MM.1S (cell line): ENCODE results near the gene BRF1.

Source experiments
- DNase-seq: peaks from one replicate; pipeline ENCODE4 v3.0.0-alpha.2; 2015
- H2AFZ ChIP-seq: fragments of 300-600 bp; sonication (generic); 2 replicates; pipeline ENCODE4 v1.6.0; 2016; ENCODE audit warnings: antibody characterized with exemption, low read length
- H3F3A ChIP-seq: fragments of 300-600 bp; sonication (generic); 2 replicates; pipeline ENCODE4 v1.6.1; 2016; ENCODE audit warnings: mild to moderate bottlenecking, antibody characterized with exemption, low read length, moderate library complexity, mixed read lengths; ENCODE audit not compliant: insufficient read depth
- H3K27ac ChIP-seq: fragments of 300-600 bp; sonication (generic); 2 replicates; pipeline ENCODE4 v1.5.1; 2016; ENCODE audit warnings: mild to moderate bottlenecking, low read length
- H3K27me3 ChIP-seq: fragments of 300-600 bp; sonication (generic); replicated peaks from 2 replicates; pipeline ENCODE4 v1.6.0; 2016; ENCODE audit warnings: low read length; ENCODE audit not compliant: insufficient read depth
- H3K36me3 ChIP-seq: fragments of 300-600 bp; sonication (generic); replicated peaks from 2 replicates; pipeline ENCODE4 v1.6.1; 2016; ENCODE audit warnings: mild to moderate bottlenecking, low read length, mixed read lengths; ENCODE audit not compliant: insufficient read depth
- H3K4me1 ChIP-seq: fragments of 300-600 bp; sonication (generic); 2 replicates; pipeline ENCODE4 v1.6.1; 2016; ENCODE audit warnings: low read length, mixed read lengths
- H3K4me2 ChIP-seq: fragments of 300-600 bp; sonication (generic); 2 replicates; pipeline ENCODE4 v1.6.0; 2016; ENCODE audit warnings: low read depth, low read length
- H3K4me3 ChIP-seq: fragments of 300-600 bp; sonication (generic); 2 replicates; pipeline ENCODE4 v1.5.1; 2016; ENCODE audit warnings: low read length, mixed read lengths
- H3K79me2 ChIP-seq: fragments of 300-600 bp; sonication (generic); 2 replicates; pipeline ENCODE4 v1.6.1; 2016; ENCODE audit warnings: mixed run types, low read length, mixed read lengths
- H3K9ac ChIP-seq: fragments of 300-600 bp; sonication (generic); 2 replicates; pipeline ENCODE4 v1.6.1; 2016; ENCODE audit warnings: low read length, mixed read lengths
- H3K9me2 ChIP-seq: fragments of 300-600 bp; sonication (generic); replicated peaks from 2 replicates; pipeline ENCODE4 v1.6.1; 2016; ENCODE audit warnings: mild to moderate bottlenecking, low read length, mixed read lengths; ENCODE audit not compliant: insufficient read depth
- H3K9me3 ChIP-seq: fragments of 300-600 bp; sonication (generic); replicated peaks from 2 replicates; pipeline ENCODE4 v1.6.1; 2016; ENCODE audit warnings: mild to moderate bottlenecking, low read length, mixed read lengths; ENCODE audit not compliant: insufficient read depth
- H4K20me1 ChIP-seq: fragments of 300-600 bp; sonication (generic); 2 replicates; pipeline ENCODE4 v1.6.1; 2016; ENCODE audit warnings: mild to moderate bottlenecking, low read length, moderate library complexity, mixed read lengths; ENCODE audit not compliant: insufficient read depth
- CTCF ChIP-seq: fragments of 300-600 bp; sonication (generic); IDR thresholded peaks from 2 replicates; pipeline ENCODE4 v1.5.1; 2016; ENCODE audit warnings: antibody characterized with exemption, low read length, mixed read lengths
- EZH2 ChIP-seq: fragments of 300-600 bp; sonication (generic); optimal IDR thresholded peaks from 2 replicates; pipeline ENCODE3; 2017; ENCODE audit warnings: low read depth, mild to moderate bottlenecking, antibody characterized with exemption, low read length, mixed read lengths
- EZH2phosphoT487 ChIP-seq: fragments of 300-600 bp; sonication (generic); IDR thresholded peaks from 2 replicates; pipeline ENCODE4 v1.6.1; 2018; ENCODE audit warnings: antibody characterized with exemption, low read length

Gene BRF1

GRCh38 chr14:105168093-105168420, 132.7 kb downstream of the BRF1 start:
- no peaks in the 10 kb centered on the region for H3F3A ChIP-seq
- no peak overlapping the region for H2AFZ ChIP-seq
- H3K4me3 ChIP-seq, result no peak overlapping the region
- no peaks in the 10 kb centered on the region for H3K9me3 ChIP-seq
- TF ChIP-seq EZH2phosphoT487 (no peak), EZH2 (no peak), CTCF (no peak)
- H3K27me3 ChIP-seq, result peaks cover 12% of the 10 kb centered on the region; the same call in 1 of the 2 replicates
- no peaks in the 10 kb centered on the region for H3K36me3 ChIP-seq
- no peaks in the 10 kb centered on the region for H4K20me1 ChIP-seq
- H3K9ac ChIP-seq, result no peak overlapping the region
- no peaks in the 10 kb centered on the region for H3K79me2 ChIP-seq
- DNase-seq, result no peak
- peak overlapping the region; percentile 39; the same call in 1 of the 2 replicates for H3K4me2 ChIP-seq
- no peaks in the 10 kb centered on the region for H3K9me2 ChIP-seq
- no peaks in the 10 kb centered on the region for H3K4me1 ChIP-seq
- no peak overlapping the region for H3K27ac ChIP-seq

- Histone ChIP-seq H3K27ac (no peak overlapping the region), H3K9me3 (no peaks in the 10 kb centered on the region), H3K27me3 (peaks cover 12% of the 10 kb centered on the region; the same call in 1 of the 2 replicates), H3K9ac (no peak overlapping the region), H3K4me3 (no peak overlapping the region), H2AFZ (no peak overlapping the region), H4K20me1 (no peaks in the 10 kb centered on the region), H3F3A (no peaks in the 10 kb centered on the region), H3K36me3 (no peaks in the 10 kb centered on the region), H3K9me2 (no peaks in the 10 kb centered on the region), H3K4me1 (no peaks in the 10 kb centered on the region), H3K79me2 (no peaks in the 10 kb centered on the region), H3K4me2 (peak overlapping the region; percentile 39; the same call in 1 of the 2 replicates)
- no peak for TF ChIP-seq EZH2
- TF ChIP-seq EZH2phosphoT487, result no peak
- no peak for TF ChIP-seq CTCF
- no peak for DNase-seq
These were observed 133.3 kb downstream of the BRF1 start for GRCh38 chr14:105167303-105168092.

- Histone ChIP-seq H3K79me2 (no peaks in the 10 kb centered on the region), H4K20me1 (no peaks in the 10 kb centered on the region), H3K4me2 (no peak overlapping the region), H3K4me1 (no peaks in the 10 kb centered on the region), H3K36me3 (no peaks in the 10 kb centered on the region), H2AFZ (no peak overlapping the region), H3K9me2 (no peaks in the 10 kb centered on the region), H3F3A (no peaks in the 10 kb centered on the region), H3K9ac (no peak overlapping the region), H3K4me3 (no peak overlapping the region), H3K27me3 (peaks cover 12% of the 10 kb centered on the region; the same call in 1 of the 2 replicates), H3K27ac (no peak overlapping the region), H3K9me3 (no peaks in the 10 kb centered on the region)
- TF ChIP-seq EZH2 (no peak), CTCF (no peak), EZH2phosphoT487 (no peak)
- no peak for DNase-seq
These were observed 134.1 kb downstream of the BRF1 start for GRCh38 chr14:105166571-105167302.
